Kidney epithelial cell (primary cell): ENCODE measurements around the gene FAM110D. TPM values are rescaled to one million over a fixed set of nuclear protein-coding genes. Genes with fewer than 3 reads are reported as not detected.

ENCODE experiments used
- DNase-seq: peaks from one replicate; pipeline ENCODE4 v3.0.0-alpha.2; 2010; ENCODE audit warnings: low read depth
- H3K27me3 ChIP-seq: 2 replicates; pipeline ENCODE4 v1.6.0; 2011; ENCODE audit warnings: low read length; ENCODE audit not compliant: control insufficient read depth, insufficient read depth
- H3K36me3 ChIP-seq: 2 replicates; pipeline ENCODE4 v1.5.1; 2011; ENCODE audit warnings: low read length; ENCODE audit not compliant: control insufficient read depth, insufficient read depth
- H3K4me3 ChIP-seq: 2 replicates; pipeline ENCODE4 v1.5.1; 2011; ENCODE audit warnings: low read depth, mild to moderate bottlenecking, control low read depth, low read length
- total RNA-seq: library from RNA; depleted of rRNA; stranded (reverse); fragments of >200 nt; gene quantifications from 2 replicates; pipeline ENCODE4 v1.2.3, GENCODE V29; 2015
- TF ChIP-seq, protein P1 (sequence below): IDR thresholded peaks from 2 replicates; pipeline ENCODE4 v1.5.1; 2011; ENCODE audit warnings: mild to moderate bottlenecking, moderate library complexity, low read length, control low read depth, inconsistent platforms; ENCODE audit not compliant: insufficient read depth, poor library complexity, severe bottlenecking

Gene FAM110D
- total RNA-seq, 1 donor from 2014 or later, result 0.79 TPM

- peak overlapping the region; percentile 76 for H3K4me3 ChIP-seq
- DNase-seq, result no peak
Measured at GRCh38 chr1:26170472-26170821, 11.6 kb downstream of the FAM110D start.

DNA sequence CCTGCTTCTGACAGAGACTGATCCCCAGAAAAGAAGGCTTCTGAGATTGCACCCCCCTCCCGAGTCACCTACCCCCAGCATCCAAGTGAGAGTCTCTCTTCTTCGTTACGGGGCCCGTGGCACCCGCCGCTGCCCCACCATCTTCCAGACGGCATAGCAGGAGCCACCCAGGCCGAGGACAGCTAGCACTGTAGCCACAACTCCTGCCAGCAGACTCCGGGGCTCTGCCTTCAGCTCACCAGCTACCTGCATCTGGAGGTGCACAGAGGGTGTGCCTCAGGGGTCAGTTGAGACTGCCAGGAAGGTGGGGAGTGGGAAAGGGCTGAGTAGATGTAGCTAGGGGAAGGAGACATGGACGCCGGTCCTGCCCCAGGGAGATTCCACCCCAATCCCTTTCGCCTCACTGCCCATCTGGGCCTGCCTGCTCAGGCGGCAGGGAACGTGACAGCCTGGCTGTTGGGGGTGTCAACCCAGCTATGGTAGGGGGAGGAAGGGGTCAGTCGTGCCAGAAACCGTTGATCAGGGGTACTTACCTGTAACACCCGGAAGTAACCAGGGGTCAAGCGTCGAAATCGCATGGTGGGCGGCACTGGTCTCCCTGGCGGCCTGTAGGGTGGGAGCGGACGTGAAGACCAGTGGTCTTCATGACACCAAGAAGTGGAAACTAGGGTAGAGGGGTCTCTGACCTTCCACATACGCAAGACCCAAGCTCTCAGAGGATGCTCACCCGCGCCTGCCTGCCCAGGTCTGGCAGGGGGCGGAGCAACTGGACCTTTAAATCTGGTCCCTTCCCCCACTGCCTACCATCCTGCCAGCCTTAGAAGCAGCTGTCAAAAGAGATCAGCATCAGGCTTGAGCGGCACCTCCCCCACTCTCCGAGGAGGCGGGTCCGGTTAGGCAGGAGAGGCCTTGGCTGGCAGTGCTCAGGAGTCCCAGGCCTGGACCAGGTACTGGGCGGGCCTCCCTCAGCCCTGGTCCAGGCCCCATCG lies 12.5 kb downstream of the FAM110D start, which contains the start of gene ZNF593OS:
Gene ZNF593OS, minus strand, starts transcription at position 749 of the 989 bp plus-strand sequence. Its CDS starts 171 bp downstream, at position 578.
- DNase-seq, result no peak
- peak within 1 kb of the TSS; percentile 76 for H3K4me3 ChIP-seq
- H3K36me3 ChIP-seq, result no peaks in the 10 kb centered on the region
- TF ChIP-seq, protein P1, sequence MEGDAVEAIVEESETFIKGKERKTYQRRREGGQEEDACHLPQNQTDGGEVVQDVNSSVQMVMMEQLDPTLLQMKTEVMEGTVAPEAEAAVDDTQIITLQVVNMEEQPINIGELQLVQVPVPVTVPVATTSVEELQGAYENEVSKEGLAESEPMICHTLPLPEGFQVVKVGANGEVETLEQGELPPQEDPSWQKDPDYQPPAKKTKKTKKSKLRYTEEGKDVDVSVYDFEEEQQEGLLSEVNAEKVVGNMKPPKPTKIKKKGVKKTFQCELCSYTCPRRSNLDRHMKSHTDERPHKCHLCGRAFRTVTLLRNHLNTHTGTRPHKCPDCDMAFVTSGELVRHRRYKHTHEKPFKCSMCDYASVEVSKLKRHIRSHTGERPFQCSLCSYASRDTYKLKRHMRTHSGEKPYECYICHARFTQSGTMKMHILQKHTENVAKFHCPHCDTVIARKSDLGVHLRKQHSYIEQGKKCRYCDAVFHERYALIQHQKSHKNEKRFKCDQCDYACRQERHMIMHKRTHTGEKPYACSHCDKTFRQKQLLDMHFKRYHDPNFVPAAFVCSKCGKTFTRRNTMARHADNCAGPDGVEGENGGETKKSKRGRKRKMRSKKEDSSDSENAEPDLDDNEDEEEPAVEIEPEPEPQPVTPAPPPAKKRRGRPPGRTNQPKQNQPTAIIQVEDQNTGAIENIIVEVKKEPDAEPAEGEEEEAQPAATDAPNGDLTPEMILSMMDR, result no peak
- no peaks in the 10 kb centered on the region for H3K27me3 ChIP-seq

More at GRCh38 chr1:26170472-26170821, 11.6 kb downstream of the FAM110D start:
- TF ChIP-seq, protein P1, result no peak
- no peaks in the 10 kb centered on the region for H3K27me3 ChIP-seq
- no peaks in the 10 kb centered on the region for H3K36me3 ChIP-seq

GRCh38 chr1:26175346-26175745 lies 16.5 kb downstream of the FAM110D start:
- no peak overlapping the region for H3K4me3 ChIP-seq
- no peak for DNase-seq
- H3K27me3 ChIP-seq, result no peaks in the 10 kb centered on the region
- H3K36me3 ChIP-seq, result no peaks in the 10 kb centered on the region
- TF ChIP-seq, protein P1, result no peak

DNA sequence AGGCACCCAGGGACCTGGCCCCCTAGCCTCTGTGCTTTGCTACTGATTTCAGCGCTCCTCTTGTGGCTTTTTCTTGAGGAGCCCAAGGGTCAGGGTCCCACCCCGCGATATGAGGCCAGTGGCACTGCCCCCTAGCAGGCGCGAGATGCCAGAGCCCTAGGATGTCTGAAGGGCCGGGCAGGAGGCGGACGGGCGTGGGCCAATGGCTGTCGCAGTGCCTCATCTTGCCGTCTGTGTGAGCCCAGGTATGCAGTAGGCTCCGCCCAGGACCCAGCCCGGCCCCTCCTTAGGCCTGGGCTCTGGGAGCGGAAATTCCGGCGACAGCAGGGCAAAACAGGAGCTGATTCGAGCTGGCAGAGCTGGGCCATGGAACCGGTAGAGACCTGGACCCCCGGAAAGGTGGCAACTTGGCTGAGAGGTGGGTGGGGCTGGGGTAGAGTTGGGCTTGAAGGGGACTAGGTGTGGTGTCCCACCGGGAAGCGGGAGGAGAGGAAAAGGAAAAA lies 18.4 kb downstream of the FAM110D start, which contains the start of gene CNKSR1:
Gene CNKSR1, plus strand, starts transcription at position 310 of the 503 bp plus-strand sequence. Its CDS starts 57 bp downstream, at position 367.
- Histone ChIP-seq H3K4me3 (peak within 1 kb of the TSS; percentile 35), H3K27me3 (no peaks in the 10 kb centered on the region), H3K36me3 (no peaks in the 10 kb centered on the region)
- no peak for DNase-seq
- TF ChIP-seq, protein P1, result peak; percentile 12

GRCh38 chr1:26180010-26180506 lies 21.2 kb downstream of the FAM110D start:
- TF ChIP-seq, protein P1, result no peak

More at GRCh38 chr1:26180010-26180506, 21.2 kb downstream of the FAM110D start:
- DNase-seq, result no peak
- H3K27me3 ChIP-seq, result no peaks in the 10 kb centered on the region
- H3K4me3 ChIP-seq, result no peak overlapping the region
- no peaks in the 10 kb centered on the region for H3K36me3 ChIP-seq
